OCI-LY7 (cell line): ENCODE data around the gene CETP. TPM values are rescaled to one million over a fixed set of nuclear protein-coding genes. Genes with fewer than 3 reads are reported as not detected.
"Not testable (repeated sequence)": the region's sequence is repeated elsewhere in the genome, so short reads cannot be mapped to it uniquely, and the experiment has no call there.

Source experiments
- BruUV-seq: library from RNA; stranded (reverse); fragments of 400-500 nt; replicated peaks from 2 replicates; lab custom pipeline; 2021; lab: Mats Ljungman, UMichigan
- CTCF ChIA-PET: fragments of 300-600 bp; sonication (Branson Sonifier 250); formaldehyde crosslinking; loops from one replicate; lab custom pipeline; 2022; ENCODE audit warnings: antibody characterized with exemption; ENCODE audit not compliant: unreplicated experiment; lab: Charles Lee
- POLR2A ChIA-PET: fragments of 300-600 bp; sonication (Branson Sonifier 250); formaldehyde crosslinking; loops from one replicate; lab custom pipeline; 2022; ENCODE audit warnings: antibody characterized with exemption; lab: Charles Lee
- DNase-seq: peaks from one replicate; pipeline ENCODE4 v3.0.0-alpha.2; 2015; ENCODE audit warnings: low spot score
- H2AFZ ChIP-seq: fragments of 200-600 bp; sonication (generic), shearing (Covaris generic); 2 replicates; pipeline ENCODE4 v1.6.1; 2014; ENCODE audit warnings: mild to moderate bottlenecking, antibody characterized with exemption, low read length, moderate library complexity
- H3K27ac ChIP-seq: fragments of 200-600 bp; sonication (generic); 2 replicates; pipeline ENCODE4 v1.5.1; 2014; ENCODE audit warnings: mixed run types, low read depth, mild to moderate bottlenecking, moderate library complexity, low read length, inconsistent platforms; ENCODE audit not compliant: poor library complexity, severe bottlenecking
- H3K36me3 ChIP-seq: fragments of 200-600 bp; sonication (generic); 2 replicates; pipeline ENCODE4 v1.6.1; 2014; ENCODE audit warnings: mild to moderate bottlenecking, antibody characterized with exemption, low read length, moderate library complexity, mixed read lengths; ENCODE audit not compliant: insufficient read depth
- H3K4me1 ChIP-seq: fragments of 200-600 bp; sonication (generic); 2 replicates; pipeline ENCODE4 v1.5.1; 2014; ENCODE audit warnings: mild to moderate bottlenecking, low read length; ENCODE audit not compliant: insufficient read depth, poor library complexity, severe bottlenecking
- H3K4me2 ChIP-seq: fragments of 200-600 bp; sonication (generic); 2 replicates; pipeline ENCODE4 v1.6.1; 2014; ENCODE audit warnings: mild to moderate bottlenecking, low read length
- H3K4me3 ChIP-seq: fragments of 200-600 bp; sonication (generic); 2 replicates; pipeline ENCODE4 v1.5.1; 2014; ENCODE audit warnings: mild to moderate bottlenecking, low read depth, low read length; ENCODE audit not compliant: poor library complexity, severe bottlenecking
- H3K79me2 ChIP-seq: fragments of 200-600 bp; sonication (generic); 2 replicates; pipeline ENCODE4 v1.6.1; 2016; ENCODE audit warnings: low read depth, mild to moderate bottlenecking, low read length, moderate library complexity, mixed read lengths; ENCODE audit not compliant: insufficient read depth
- H3K9me2 ChIP-seq: fragments of 200-600 bp; sonication (generic); 2 replicates; pipeline ENCODE4 v1.6.1; 2016; ENCODE audit warnings: mild to moderate bottlenecking, low read length, mixed read lengths; ENCODE audit not compliant: insufficient read depth
- H3K9me3 ChIP-seq: fragments of 200-600 bp; sonication (generic); 2 replicates; pipeline ENCODE4 v1.6.1; 2014; ENCODE audit warnings: mild to moderate bottlenecking, mixed run types, low read length, mixed read lengths
- H4K20me1 ChIP-seq: fragments of 200-600 bp; sonication (generic); 2 replicates; pipeline ENCODE4 v1.6.1; 2014; ENCODE audit warnings: mild to moderate bottlenecking, antibody characterized with exemption, low read length, moderate library complexity, mixed read lengths; ENCODE audit not compliant: insufficient read depth
- EZH2phosphoT487 ChIP-seq: fragments of 200-600 bp; sonication (generic); IDR thresholded peaks from 2 replicates; pipeline ENCODE4 v1.6.1; 2018; ENCODE audit warnings: low read depth, borderline replicate concordance, mild to moderate bottlenecking, mixed run types, antibody characterized with exemption, low read length, moderate library complexity, mixed read lengths
- intact Hi-C: fragments of 100-400 bp; cut with micrococcal nuclease; formaldehyde crosslinking; loops from one replicate; pipeline ENCODE4 v1.10.0; 2022; ENCODE audit not compliant: unreplicated experiment
- total RNA-seq, 2 experiments: library from RNA; depleted of rRNA in 1 of 2; stranded (reverse); fragments of >200 nt in 1 of 2; shearing (Covaris generic) in 1 of 2; gene quantifications; 2 replicates each; pipeline ENCODE4 v1.2.3, GENCODE V29; 2014 to 2022
- TF ChIP-seq, protein P1 (sequence below): fragments of 200-600 bp; sonication (generic); conservative IDR thresholded peaks from 2 replicates; pipeline ENCODE4 v1.5.1; 2014; ENCODE audit warnings: mild to moderate bottlenecking, antibody characterized with exemption, low read length, moderate library complexity, mixed read lengths

CETP gene
- total RNA-seq, 2 experiments from 2014 or later = 0.54 to 0.65 TPM

DNA sequence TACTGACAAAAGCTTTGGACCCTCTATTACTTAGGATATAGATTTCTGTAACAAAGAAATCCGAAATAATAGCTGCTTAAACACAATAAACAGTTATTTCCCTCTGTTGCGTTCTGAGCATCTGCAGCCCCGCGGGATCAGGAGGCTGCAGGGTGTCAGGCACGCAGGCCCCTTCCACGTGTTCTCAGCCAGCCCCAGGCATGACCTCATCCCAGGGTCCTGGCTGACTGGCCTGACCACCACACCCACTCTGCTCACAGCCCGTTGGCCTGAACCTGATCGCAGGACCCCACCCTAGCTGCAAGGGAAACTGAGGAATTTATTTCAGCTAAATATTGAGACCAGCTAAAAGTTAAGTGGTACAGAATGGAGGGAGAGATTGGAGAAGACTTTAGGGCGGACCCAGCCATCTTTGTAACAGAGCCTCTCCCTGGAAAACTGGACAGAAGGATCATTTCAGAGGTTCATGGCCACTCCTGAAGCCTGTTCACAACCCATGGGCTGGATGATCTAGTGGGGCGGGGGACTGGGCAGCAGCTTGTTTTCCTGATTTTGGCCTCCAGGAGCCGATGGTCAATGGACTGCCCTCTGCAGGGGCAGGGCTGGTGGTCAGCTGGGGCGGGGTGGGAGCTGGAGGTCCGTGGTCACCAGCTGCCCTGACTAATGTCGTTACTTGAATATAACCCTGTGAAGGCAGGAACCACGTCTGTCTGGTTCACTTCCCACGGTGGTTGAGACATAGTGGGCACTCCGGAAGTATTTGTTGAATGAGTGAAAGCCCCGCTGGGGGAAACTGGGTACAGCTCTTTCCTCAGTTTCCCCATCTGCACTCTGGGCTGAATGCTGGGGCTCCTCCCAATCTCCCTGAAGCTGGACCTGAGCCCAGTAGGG, 10.9 kb downstream of the CETP start:
- Histone ChIP-seq H3K4me1 (peaks cover 72% of the 10 kb centered on the region), H3K4me3 (no peak overlapping the region), H2AFZ (peak overlapping the region; percentile 22; the same call in 1 of the 2 replicates), H3K79me2 (no peaks in the 10 kb centered on the region), H3K4me2 (peak overlapping the region; percentile 61), H3K27ac (peak overlapping the region; percentile 73), H3K9me3 (no peaks in the 10 kb centered on the region), H3K9me2 (no peaks in the 10 kb centered on the region), H4K20me1 (no peaks in the 10 kb centered on the region), H3K36me3 (no peaks in the 10 kb centered on the region)
- intact Hi-C loops = no loop called here
- TF ChIP-seq, protein P1, sequence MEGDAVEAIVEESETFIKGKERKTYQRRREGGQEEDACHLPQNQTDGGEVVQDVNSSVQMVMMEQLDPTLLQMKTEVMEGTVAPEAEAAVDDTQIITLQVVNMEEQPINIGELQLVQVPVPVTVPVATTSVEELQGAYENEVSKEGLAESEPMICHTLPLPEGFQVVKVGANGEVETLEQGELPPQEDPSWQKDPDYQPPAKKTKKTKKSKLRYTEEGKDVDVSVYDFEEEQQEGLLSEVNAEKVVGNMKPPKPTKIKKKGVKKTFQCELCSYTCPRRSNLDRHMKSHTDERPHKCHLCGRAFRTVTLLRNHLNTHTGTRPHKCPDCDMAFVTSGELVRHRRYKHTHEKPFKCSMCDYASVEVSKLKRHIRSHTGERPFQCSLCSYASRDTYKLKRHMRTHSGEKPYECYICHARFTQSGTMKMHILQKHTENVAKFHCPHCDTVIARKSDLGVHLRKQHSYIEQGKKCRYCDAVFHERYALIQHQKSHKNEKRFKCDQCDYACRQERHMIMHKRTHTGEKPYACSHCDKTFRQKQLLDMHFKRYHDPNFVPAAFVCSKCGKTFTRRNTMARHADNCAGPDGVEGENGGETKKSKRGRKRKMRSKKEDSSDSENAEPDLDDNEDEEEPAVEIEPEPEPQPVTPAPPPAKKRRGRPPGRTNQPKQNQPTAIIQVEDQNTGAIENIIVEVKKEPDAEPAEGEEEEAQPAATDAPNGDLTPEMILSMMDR = no peak
- TF ChIP-seq EZH2phosphoT487 = no peak
- DNase-seq = no peak
- ChIA-PET CTCF (interaction anchor here (0.9 to 1.0 kb wide), 3 partner anchors 9 to 105 kb away, joined by 3 to 5 read pairs (median 3); no protein-coding TSS in a partner anchor), POLR2A (interaction anchor here (0.7 to 7.1 kb wide), 13 partner anchors 12 to 114 kb away, joined by 3 to 42 read pairs (median 4); partner anchors contain the start of gene NLRC5)
- no TSS peak for BruUV-seq

- no peak for TF ChIP-seq EZH2phosphoT487
- TF ChIP-seq, protein P1 = no peak
- Histone ChIP-seq H3K4me2 (peak overlapping the region; percentile 61), H3K36me3 (no peaks in the 10 kb centered on the region), H2AFZ (peak overlapping the region; percentile 22; the same call in 1 of the 2 replicates), H3K27ac (peak overlapping the region; percentile 73), H3K4me3 (no peak overlapping the region), H3K4me1 (peaks cover 78% of the 10 kb centered on the region), H3K79me2 (no peaks in the 10 kb centered on the region), H3K9me2 (no peaks in the 10 kb centered on the region), H4K20me1 (no peaks in the 10 kb centered on the region), H3K9me3 (no peaks in the 10 kb centered on the region)
- intact Hi-C loops = no loop called here
- BruUV-seq = no TSS peak
- DNase-seq = no peak
- ChIA-PET CTCF (interaction anchor here (0.9 kb wide), 2 partner anchors 8 to 106 kb away, joined by 3 read pairs; no protein-coding TSS in a partner anchor), POLR2A (interaction anchor here (0.7 to 7.1 kb wide), 7 partner anchors 11 to 113 kb away, joined by 3 to 42 read pairs (median 5); partner anchors contain the start of gene NLRC5)
Measured at GRCh38 chr16:56973294-56973689, 11.5 kb downstream of the CETP start.

- CTCF ChIA-PET, H4K20me1 ChIP-seq, H3K9me2 ChIP-seq, H3K36me3 ChIP-seq, DNase-seq, intact Hi-C loops, H2AFZ ChIP-seq, H3K4me3 ChIP-seq, H3K79me2 ChIP-seq, BruUV-seq, H3K9me3 ChIP-seq: not testable (repeated sequence)
- peak overlapping the region; percentile 73 for H3K27ac ChIP-seq
- H3K4me1 ChIP-seq = peaks cover 84% of the 10 kb centered on the region
- POLR2A ChIA-PET = interaction anchor here (3.6 to 7.1 kb wide), 2 partner anchors 14 to 72 kb away, joined by 14 to 42 read pairs; partner anchors contain the start of gene NLRC5
- peak overlapping the region; percentile 61 for H3K4me2 ChIP-seq
Measured at GRCh38 chr16:56973899-56974298, 12.1 kb downstream of the CETP start.
